Endodermal cell (in vitro differentiated cells): ENCODE measurements around the gene CYP8B1. TPM values are rescaled to one million over a fixed set of nuclear protein-coding genes. Genes with fewer than 3 reads are reported as not detected.

ENCODE experiments used
- DNase-seq: peaks from one replicate; pipeline ENCODE4 v3.0.0-alpha.2; 2017
- H3K27ac ChIP-seq: 2 replicates; pipeline ENCODE4 v1.5.1; 2013; ENCODE audit warnings: mild to moderate bottlenecking, low read depth, low read length, moderate library complexity
- H3K27me3 ChIP-seq: 2 replicates; pipeline ENCODE4 v1.6.1; 2013; ENCODE audit warnings: mild to moderate bottlenecking, low read length, moderate library complexity; ENCODE audit not compliant: insufficient read depth, control insufficient read depth, poor library complexity, severe bottlenecking
- H3K36me3 ChIP-seq: 2 replicates; pipeline ENCODE4 v1.7.0; 2013; ENCODE audit warnings: mild to moderate bottlenecking, low read length, moderate library complexity; ENCODE audit not compliant: control insufficient read depth, insufficient read depth
- H3K4me1 ChIP-seq: one replicate; pipeline ENCODE4 v1.7.0; 2013; ENCODE audit warnings: low read length; ENCODE audit not compliant: control insufficient read depth, insufficient read depth
- H3K4me3 ChIP-seq: 2 replicates; pipeline ENCODE4 v1.5.1; 2013; ENCODE audit warnings: mild to moderate bottlenecking, low read length, moderate library complexity
- H3K9ac ChIP-seq: 2 replicates; pipeline ENCODE4 v1.6.1; 2013; ENCODE audit warnings: mild to moderate bottlenecking, low read length, moderate library complexity; ENCODE audit not compliant: poor library complexity, severe bottlenecking; ENCODE audit errors: extremely low read depth
- H3K9me3 ChIP-seq: 2 replicates; pipeline ENCODE4 v1.6.1; 2013; ENCODE audit warnings: mild to moderate bottlenecking, low read length, moderate library complexity; ENCODE audit not compliant: control insufficient read depth
- H3K27ac Mint-ChIP-seq: 2 replicates; pipeline ENCODE4 v1.8.0; 2020; ENCODE audit warnings: mixed read lengths
- H3K27me3 Mint-ChIP-seq: 2 replicates; pipeline ENCODE4 v1.8.0; 2021; ENCODE audit warnings: mild to moderate bottlenecking, mixed read lengths; ENCODE audit not compliant: insufficient read depth
- H3K36me3 Mint-ChIP-seq: 2 replicates; pipeline ENCODE4 v1.8.0; 2020; ENCODE audit warnings: low read depth, mixed read lengths
- H3K4me1 Mint-ChIP-seq: 2 replicates; pipeline ENCODE4 v1.8.0; 2020; ENCODE audit warnings: mixed read lengths
- H3K4me3 Mint-ChIP-seq: 2 replicates; pipeline ENCODE4 v1.8.0; 2020; ENCODE audit warnings: mild to moderate bottlenecking, moderate library complexity, mixed read lengths
- H3K9me3 Mint-ChIP-seq: 2 replicates; pipeline ENCODE4 v1.8.0; 2020; ENCODE audit warnings: mild to moderate bottlenecking, mixed read lengths
- CTCF ChIP-seq: fragments of 200-600 bp; sonication (generic); conservative IDR thresholded peaks from 2 replicates; pipeline ENCODE4 v1.5.0; 2021; ENCODE audit warnings: antibody characterized with exemption, mild to moderate bottlenecking
- WGBS, 2 experiments: methylation state at CpG; one replicate each; pipeline versions ENCODE4 v1.1.5 to v1.1.7; 2013; ENCODE audit warnings: missing lambda C conversion rate in 2 of 2, mixed read lengths in 1 of 2; ENCODE audit not compliant: insufficient coverage in 1 of 2, insufficient read length in 1 of 2; 5-methylcytosine and 5-hydroxymethylcytosine counted together
- total RNA-seq, 2 donors: library from RNA; stranded (reverse); fragmentation: NEBNext Ultra II Directional in 1 of 2; extraction: Animal tissue kit (Norgen Biotek cat#: 25700) in 1 of 2; gene quantifications; 2 replicates in 1 of 2; 3 replicates in 1 of 2; pipeline ENCODE4 v1.2.1, GENCODE V29; 2021

CYP8B1 gene
- total RNA-seq, 2 donors from 2014 or later = not detected

- 27 to 41% methylated on average over 10 to 61 of the region's 61 CpGs for WGBS, 2 experiments
- peak overlapping the region; percentile 81 for H3K27ac Mint-ChIP-seq
- H3K27me3 Mint-ChIP-seq = peaks cover 3% of the 10 kb centered on the region
- H3K4me3 Mint-ChIP-seq = peak overlapping the region; percentile 56
- H3K4me1 ChIP-seq = peaks cover 13% of the 10 kb centered on the region
- H3K27me3 ChIP-seq = no peaks in the 10 kb centered on the region
- no peaks in the 10 kb centered on the region for H3K9me3 Mint-ChIP-seq
- H3K9ac ChIP-seq = no peak overlapping the region
- no peaks in the 10 kb centered on the region for H3K36me3 Mint-ChIP-seq
- peak overlapping the region; percentile 74 for H3K4me3 ChIP-seq
- H3K9me3 ChIP-seq = no peaks in the 10 kb centered on the region
- H3K36me3 ChIP-seq = no peaks in the 10 kb centered on the region
- TF ChIP-seq CTCF = peak; percentile 96
- H3K4me1 Mint-ChIP-seq = peaks cover 38% of the 10 kb centered on the region
- H3K27ac ChIP-seq = no peak overlapping the region
- DNase-seq = peak; percentile 95
Measured at GRCh38 chr3:42880601-42881451, 5.1 kb upstream of the CYP8B1 start.

GRCh38 chr3:42880183-42880582, 4.5 kb upstream of the CYP8B1 start:
- H3K27ac Mint-ChIP-seq = no peak overlapping the region
- peak overlapping the region; percentile 56 for H3K4me3 Mint-ChIP-seq
- 93% methylated on average over 6 to 9 of the region's 9 CpGs for WGBS, 2 experiments
- H3K27ac ChIP-seq = no peak overlapping the region
- H3K36me3 Mint-ChIP-seq = no peaks in the 10 kb centered on the region
- H3K4me1 Mint-ChIP-seq = peaks cover 33% of the 10 kb centered on the region
- no peak overlapping the region for H3K9ac ChIP-seq
- no peaks in the 10 kb centered on the region for H3K27me3 ChIP-seq
- H3K4me3 ChIP-seq = peak overlapping the region; percentile 35
- H3K27me3 Mint-ChIP-seq = peaks cover 3% of the 10 kb centered on the region
- H3K36me3 ChIP-seq = no peaks in the 10 kb centered on the region
- no peaks in the 10 kb centered on the region for H3K9me3 ChIP-seq
- H3K9me3 Mint-ChIP-seq = no peaks in the 10 kb centered on the region
- peaks cover 7% of the 10 kb centered on the region for H3K4me1 ChIP-seq
- TF ChIP-seq CTCF = no peak
- no peak for DNase-seq

GRCh38 chr3:42877881-42878280, 2.2 kb upstream of the CYP8B1 start:
- Histone ChIP-seq H3K27me3 (no peaks in the 10 kb centered on the region), H3K4me3 (no peak overlapping the region), H3K9ac (no peak overlapping the region), H3K9me3 (no peaks in the 10 kb centered on the region), H3K36me3 (no peaks in the 10 kb centered on the region), H3K4me1 (no peaks in the 10 kb centered on the region), H3K27ac (no peak overlapping the region)
- H3K27ac Mint-ChIP-seq = no peak overlapping the region
- H3K36me3 Mint-ChIP-seq = no peaks in the 10 kb centered on the region
- TF ChIP-seq CTCF = no peak
- no peak overlapping the region for H3K4me3 Mint-ChIP-seq
- 100% methylated on average over 1 of the region's 2 CpGs; no CpG with 5 or more reads in 1 of the 2 experiments for WGBS, 2 experiments
- no peaks in the 10 kb centered on the region for H3K9me3 Mint-ChIP-seq
- peaks cover 24% of the 10 kb centered on the region for H3K4me1 Mint-ChIP-seq
- no peak for DNase-seq
- H3K27me3 Mint-ChIP-seq = peaks cover 14% of the 10 kb centered on the region
